Middle frontal gyrus (tissue), 1 donor: ENCODE data around the gene RBM20.

ENCODE experiments used
- DNase-seq: peaks from one replicate; pipeline ENCODE4 v3.0.0-alpha.2; 2015; ENCODE audit warnings: low spot score; ENCODE audit errors: extremely low spot score

Gene RBM20

GRCh38 chr10:110806335-110806734 lies 162.2 kb downstream of the RBM20 start:
- no peak for DNase-seq

- no peak for DNase-seq
These were observed 164.0 kb downstream of the RBM20 start for GRCh38 chr10:110808123-110808522.

- no peak for DNase-seq
These were observed 164.5 kb downstream of the RBM20 start for GRCh38 chr10:110808615-110809014.

GRCh38 chr10:110810625-110811024 lies 166.5 kb downstream of the RBM20 start:
- DNase-seq: no peak

- no peak for DNase-seq
These were observed 167.8 kb downstream of the RBM20 start for GRCh38 chr10:110811791-110812581.

- no peak for DNase-seq
These were observed 168.4 kb downstream of the RBM20 start for GRCh38 chr10:110812583-110812982.

- no peak for DNase-seq
These were observed 169.8 kb downstream of the RBM20 start for GRCh38 chr10:110813743-110814472.

- DNase-seq: no peak
These were observed 171.3 kb downstream of the RBM20 start for GRCh38 chr10:110815354-110816004.

- no peak for DNase-seq
These were observed 173.5 kb downstream of the RBM20 start for GRCh38 chr10:110817614-110818013.

- DNase-seq: no peak
These were observed 174.4 kb downstream of the RBM20 start for GRCh38 chr10:110818311-110819256.

- DNase-seq: peak; percentile 63
These were observed 176.2 kb downstream of the RBM20 start for GRCh38 chr10:110820321-110820814.

GRCh38 chr10:110821508-110821907 lies 177.4 kb downstream of the RBM20 start:
- DNase-seq: no peak

- DNase-seq: peak; percentile 33
These were observed 178.0 kb downstream of the RBM20 start for GRCh38 chr10:110822035-110822711.

GRCh38 chr10:110822712-110823311 lies 178.7 kb downstream of the RBM20 start:
- DNase-seq: no peak

GRCh38 chr10:110824152-110824441 lies 180.0 kb downstream of the RBM20 start:
- DNase-seq: no peak

GRCh38 chr10:110824660-110825059 lies 180.5 kb downstream of the RBM20 start:
- no peak for DNase-seq

- DNase-seq: no peak
These were observed 181.4 kb downstream of the RBM20 start for GRCh38 chr10:110825508-110825907.

GRCh38 chr10:110827410-110827809 lies 183.3 kb downstream of the RBM20 start:
- no peak for DNase-seq

GRCh38 chr10:110827875-110828274 lies 183.7 kb downstream of the RBM20 start:
- no peak for DNase-seq

GRCh38 chr10:110828525-110828924 lies 184.4 kb downstream of the RBM20 start:
- DNase-seq: no peak
